ENCODE results near the gene PELO. TPM values are rescaled to one million over a fixed set of nuclear protein-coding genes. Genes with fewer than 3 reads are reported as not detected.
A peak's percentile ranks its signal among the peaks of the same experiment; 100 is the strongest.

Gene PELO
- total RNA-seq, 2 donors from 2014 or later, result 8.5 to 11.8 TPM

DNA sequence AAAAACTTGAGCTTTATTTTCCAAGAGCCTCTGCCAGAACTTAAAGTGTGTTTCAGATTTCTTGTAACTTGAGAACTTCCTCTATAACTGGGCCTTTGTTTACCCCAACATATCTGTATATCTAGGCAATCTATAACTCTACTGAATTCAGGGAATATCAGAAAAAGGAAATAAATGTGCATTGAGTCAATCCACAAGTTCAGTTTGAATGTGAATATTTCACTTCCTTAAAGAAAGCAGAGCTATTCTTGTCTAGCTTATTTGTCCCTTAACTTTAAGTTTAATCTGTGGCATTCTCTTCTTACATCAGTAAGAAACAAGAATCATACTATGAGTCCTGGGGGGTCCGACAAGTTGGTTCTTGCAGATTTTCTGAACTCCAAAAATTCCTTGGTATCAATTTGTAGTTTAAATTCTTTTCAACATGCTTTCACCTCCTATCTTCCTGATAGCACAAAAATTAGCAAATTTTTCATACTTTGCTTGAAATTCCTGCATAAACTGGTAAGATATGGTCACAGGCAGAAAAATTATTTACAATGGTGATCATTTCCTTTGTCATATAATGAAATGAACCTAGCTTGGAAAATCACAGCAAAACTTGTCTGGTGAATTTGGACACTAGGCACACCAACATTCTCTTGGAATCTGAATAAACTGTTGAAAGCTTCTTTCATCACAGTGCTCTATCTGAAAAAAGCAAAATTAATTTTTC, 19.8 kb upstream of the PELO start:
- no peak overlapping the region for H3K4me3 ChIP-seq
- no peaks in the 10 kb centered on the region for H3K9me3 ChIP-seq
- DNase-seq (ENCODE audit: low spot score), result no peak
- no peaks in the 10 kb centered on the region for H3K27me3 ChIP-seq
- H3K36me3 ChIP-seq, result no peaks in the 10 kb centered on the region
- TF ChIP-seq, protein P1, sequence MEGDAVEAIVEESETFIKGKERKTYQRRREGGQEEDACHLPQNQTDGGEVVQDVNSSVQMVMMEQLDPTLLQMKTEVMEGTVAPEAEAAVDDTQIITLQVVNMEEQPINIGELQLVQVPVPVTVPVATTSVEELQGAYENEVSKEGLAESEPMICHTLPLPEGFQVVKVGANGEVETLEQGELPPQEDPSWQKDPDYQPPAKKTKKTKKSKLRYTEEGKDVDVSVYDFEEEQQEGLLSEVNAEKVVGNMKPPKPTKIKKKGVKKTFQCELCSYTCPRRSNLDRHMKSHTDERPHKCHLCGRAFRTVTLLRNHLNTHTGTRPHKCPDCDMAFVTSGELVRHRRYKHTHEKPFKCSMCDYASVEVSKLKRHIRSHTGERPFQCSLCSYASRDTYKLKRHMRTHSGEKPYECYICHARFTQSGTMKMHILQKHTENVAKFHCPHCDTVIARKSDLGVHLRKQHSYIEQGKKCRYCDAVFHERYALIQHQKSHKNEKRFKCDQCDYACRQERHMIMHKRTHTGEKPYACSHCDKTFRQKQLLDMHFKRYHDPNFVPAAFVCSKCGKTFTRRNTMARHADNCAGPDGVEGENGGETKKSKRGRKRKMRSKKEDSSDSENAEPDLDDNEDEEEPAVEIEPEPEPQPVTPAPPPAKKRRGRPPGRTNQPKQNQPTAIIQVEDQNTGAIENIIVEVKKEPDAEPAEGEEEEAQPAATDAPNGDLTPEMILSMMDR (IDR thresholded peaks at IDR 0.05), result no peak
- H3K27ac ChIP-seq, result no peak overlapping the region
- no peaks in the 10 kb centered on the region for H3K4me1 ChIP-seq

GRCh38 chr5:52769061-52769460, 18.7 kb upstream of the PELO start:
- no peak overlapping the region for H3K4me3 ChIP-seq
- TF ChIP-seq, protein P1 (IDR thresholded peaks at IDR 0.05), result no peak
- no peaks in the 10 kb centered on the region for H3K36me3 ChIP-seq
- DNase-seq (ENCODE audit: low spot score), result no peak
- H3K9me3 ChIP-seq, result no peaks in the 10 kb centered on the region
- no peaks in the 10 kb centered on the region for H3K27me3 ChIP-seq
- H3K27ac ChIP-seq, result no peak overlapping the region
- no peaks in the 10 kb centered on the region for H3K4me1 ChIP-seq

GRCh38 chr5:52770287-52770939, 17.3 kb upstream of the PELO start:
- no peaks in the 10 kb centered on the region for H3K9me3 ChIP-seq
- no peaks in the 10 kb centered on the region for H3K36me3 ChIP-seq
- H3K4me1 ChIP-seq, result no peaks in the 10 kb centered on the region
- H3K4me3 ChIP-seq, result no peak overlapping the region
- H3K27me3 ChIP-seq, result no peaks in the 10 kb centered on the region
- no peak for DNase-seq (ENCODE audit: low spot score)
- TF ChIP-seq, protein P1 (IDR thresholded peaks at IDR 0.05), result no peak
- no peak overlapping the region for H3K27ac ChIP-seq

- H3K9me3 ChIP-seq, result no peaks in the 10 kb centered on the region
- no peak overlapping the region for H3K27ac ChIP-seq
- TF ChIP-seq, protein P1 (IDR thresholded peaks at IDR 0.05), result no peak
- no peak for DNase-seq (ENCODE audit: low spot score)
- no peaks in the 10 kb centered on the region for H3K27me3 ChIP-seq
- no peaks in the 10 kb centered on the region for H3K4me1 ChIP-seq
- H3K4me3 ChIP-seq, result no peak overlapping the region
- H3K36me3 ChIP-seq, result no peaks in the 10 kb centered on the region
Measured at GRCh38 chr5:52771343-52772039, 16.2 kb upstream of the PELO start.

GRCh38 chr5:52772668-52773067, 15.0 kb upstream of the PELO start:
- peak overlapping the region in 1 of 2 donors; percentile 18 for H3K27ac ChIP-seq
- no peaks in the 10 kb centered on the region for H3K36me3 ChIP-seq
- no peaks in the 10 kb centered on the region for H3K27me3 ChIP-seq
- no peaks in the 10 kb centered on the region for H3K4me1 ChIP-seq
- no peaks in the 10 kb centered on the region for H3K9me3 ChIP-seq
- DNase-seq (ENCODE audit: low spot score), result no peak
- H3K4me3 ChIP-seq, result no peak overlapping the region
- TF ChIP-seq, protein P1 (IDR thresholded peaks at IDR 0.05), result no peak
